HEK293 (cell line): Measurements from ENCODE around the gene ZFP91.

Experiments
- CTCF ChIA-PET: fragments of 350-600 bp; formaldehyde crosslinking; extraction: SDS; loops from one replicate; lab custom pipeline; 2021; ENCODE audit warnings: antibody characterized with exemption; lab: Yijun Ruan, JAX
- POLR2A ChIA-PET: fragments of 300-600 bp; formaldehyde crosslinking; extraction: SDS; loops from one replicate; lab custom pipeline; 2020; ENCODE audit warnings: antibody characterized with exemption, inconsistent platforms; lab: Yijun Ruan, JAX
- H3K27ac ChIP-seq: fragments of 200-500 bp; sonication (Bioruptor generic); 2 replicates; pipeline ENCODE4 v1.5.1; 2014; ENCODE audit warnings: low read depth, low read length, control low read depth, inconsistent platforms; ENCODE audit errors: extremely low read depth
- H3K36me3 ChIP-seq, 2 experiments: fragments of 200-500 bp in 1 of 2; sonication (Bioruptor generic) in 1 of 2; 1 replicate in 1 of 2; 2 replicates in 1 of 2; pipeline ENCODE4 v1.5.1; 2014 to 2017; ENCODE audit warnings: inconsistent platforms in 2 of 2, low read length in 2 of 2; ENCODE audit not compliant: control insufficient read depth in 2 of 2, insufficient read depth in 1 of 2
- H3K4me1 ChIP-seq: fragments of 200-500 bp; sonication (Bioruptor generic); 2 replicates; pipeline ENCODE4 v1.5.1; 2014; ENCODE audit warnings: mild to moderate bottlenecking, low read length, inconsistent platforms; ENCODE audit not compliant: control insufficient read depth, insufficient read depth
- H3K4me3 ChIP-seq: 2 replicates; pipeline ENCODE4 v1.5.1; 2011; ENCODE audit warnings: low read depth, mild to moderate bottlenecking, control low read depth, low read length, moderate library complexity
- H3K9me3 ChIP-seq: fragments of 200-500 bp; sonication (Bioruptor generic); 2 replicates; pipeline ENCODE4 v1.5.1; 2014; ENCODE audit warnings: low read depth, low read length, inconsistent platforms; ENCODE audit not compliant: control insufficient read depth, insufficient read depth
- ELK4 ChIP-seq: IDR thresholded peaks from 2 replicates; pipeline ENCODE4 v1.6.1; 2011; ENCODE audit warnings: mild to moderate bottlenecking, low read depth, low read length, borderline replicate concordance
- INSM2 ChIP-seq: fragments of 450-650 bp; formaldehyde crosslinking; IDR thresholded peaks from 2 replicates; pipeline ENCODE4 v1.5.1; 2016; ENCODE audit warnings: missing biosample characterization, missing genetic modification characterization
- MYNN ChIP-seq: fragments of 450-650 bp; formaldehyde crosslinking; IDR thresholded peaks from 2 replicates; pipeline ENCODE4 v1.5.1; 2016; ENCODE audit warnings: missing biosample characterization, missing genetic modification characterization, borderline replicate concordance
- SP7 ChIP-seq: fragments of 450-650 bp; formaldehyde crosslinking; IDR thresholded peaks from 2 replicates; pipeline ENCODE4 v1.5.1; 2016; ENCODE audit warnings: missing biosample characterization, missing genetic modification characterization
- ZBTB1 ChIP-seq: fragments of 450-650 bp; formaldehyde crosslinking; IDR thresholded peaks from 2 replicates; pipeline ENCODE4 v1.5.1; 2016; ENCODE audit warnings: missing biosample characterization, missing genetic modification characterization
- ZFP41 ChIP-seq: fragments of 450-650 bp; formaldehyde crosslinking; IDR thresholded peaks from 2 replicates; pipeline ENCODE4 v1.5.1; 2016; ENCODE audit warnings: missing biosample characterization, missing genetic modification characterization, borderline replicate concordance
- ZNF155 ChIP-seq: fragments of 450-650 bp; formaldehyde crosslinking; IDR thresholded peaks from 2 replicates; pipeline ENCODE4 v1.5.1; 2016; ENCODE audit warnings: missing biosample characterization, missing genetic modification characterization
- ZNF174 ChIP-seq: fragments of 450-650 bp; formaldehyde crosslinking; IDR thresholded peaks from 2 replicates; pipeline ENCODE4 v1.5.0; 2017; ENCODE audit warnings: missing biosample characterization, mild to moderate bottlenecking, missing genetic modification characterization
- ZNF350 ChIP-seq: fragments of 450-650 bp; formaldehyde crosslinking; IDR thresholded peaks from 2 replicates; pipeline ENCODE4 v1.5.0; 2017; ENCODE audit warnings: missing biosample characterization, mild to moderate bottlenecking, missing genetic modification characterization
- ZNF366 ChIP-seq: fragments of 450-650 bp; formaldehyde crosslinking; conservative IDR thresholded peaks from 2 replicates; pipeline ENCODE4 v1.5.1; 2016; ENCODE audit warnings: missing biosample characterization, missing genetic modification characterization
- ZNF394 ChIP-seq: fragments of 450-650 bp; formaldehyde crosslinking; IDR thresholded peaks from 2 replicates; pipeline ENCODE4 v1.5.1; 2016; ENCODE audit warnings: missing biosample characterization, missing genetic modification characterization, mild to moderate bottlenecking, moderate library complexity, borderline replicate concordance
- ZNF548 ChIP-seq: fragments of 450-650 bp; formaldehyde crosslinking; IDR thresholded peaks from 2 replicates; pipeline ENCODE4 v1.5.1; 2016; ENCODE audit warnings: missing biosample characterization, missing genetic modification characterization
- ZNF596 ChIP-seq: fragments of 450-650 bp; IDR thresholded peaks from 2 replicates; pipeline ENCODE4 v1.5.0; 2018; ENCODE audit warnings: missing biosample characterization, mild to moderate bottlenecking, missing genetic modification characterization, moderate library complexity
- ZNF600 ChIP-seq: fragments of 450-650 bp; formaldehyde crosslinking; IDR thresholded peaks from 2 replicates; pipeline ENCODE4 v1.5.1; 2016; ENCODE audit warnings: missing biosample characterization, missing genetic modification characterization
- ZNF660 ChIP-seq: fragments of 450-650 bp; IDR thresholded peaks from 2 replicates; pipeline ENCODE4 v1.5.1; 2018; ENCODE audit warnings: missing biosample characterization, mild to moderate bottlenecking, missing genetic modification characterization
- ZNF664 ChIP-seq: fragments of 450-650 bp; formaldehyde crosslinking; IDR thresholded peaks from 2 replicates; pipeline ENCODE4 v1.5.1; 2016; ENCODE audit warnings: missing biosample characterization, missing genetic modification characterization
- ZNF830 ChIP-seq: fragments of 450-650 bp; IDR thresholded peaks from 2 replicates; pipeline ENCODE4 v1.5.0; 2018; ENCODE audit warnings: missing biosample characterization, missing genetic modification characterization, low read depth, mild to moderate bottlenecking, moderate library complexity
- TF ChIP-seq, protein P1 (sequence below): fragments of 450-650 bp; formaldehyde crosslinking; IDR thresholded peaks from 2 replicates; pipeline ENCODE4 v1.5.1; 2016; ENCODE audit warnings: missing biosample characterization, missing genetic modification characterization
- TF ChIP-seq, protein P2 (sequence below): fragments of 450-650 bp; formaldehyde crosslinking; IDR thresholded peaks from 2 replicates; pipeline ENCODE4 v1.5.1; 2016; ENCODE audit warnings: missing biosample characterization, missing genetic modification characterization, low read depth
- TF ChIP-seq, protein P3 (sequence below): fragments of 450-650 bp; formaldehyde crosslinking; IDR thresholded peaks from 2 replicates; pipeline ENCODE4 v1.5.0; 2017; ENCODE audit warnings: missing biosample characterization, missing genetic modification characterization, borderline replicate concordance

ZFP91 gene

DNA sequence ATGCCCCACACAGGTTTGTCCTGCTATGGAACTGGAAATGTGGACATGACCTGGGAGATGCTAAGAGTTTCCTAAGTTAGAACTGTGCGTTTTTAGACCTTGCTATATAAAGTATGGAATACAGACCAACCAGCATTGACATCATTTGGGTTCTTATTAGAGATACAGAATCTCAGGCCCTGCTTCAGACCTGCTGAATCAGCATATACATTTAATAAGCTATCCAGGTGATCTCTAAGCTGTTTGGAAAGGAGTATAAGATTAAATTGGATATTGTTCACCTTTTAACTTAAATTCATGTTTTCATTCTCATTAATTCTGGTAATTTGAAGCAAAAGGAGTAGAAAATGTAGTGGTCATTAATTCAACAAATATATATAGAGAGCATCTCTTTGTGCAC, 36.7 kb downstream of the ZFP91 start (continued):
- TF ChIP-seq ZNF600 (tag by site-specific recombination) (no peak), ZNF394 (tag by site-specific recombination) (no peak), ZNF830 (tag by site-specific recombination) (no peak)

- CTCF ChIA-PET = no interaction called here
- Histone ChIP-seq H3K9me3 (no peaks in the 10 kb centered on the region), H3K27ac (no peak overlapping the region), H3K4me1 (no peaks in the 10 kb centered on the region), H3K36me3 (peaks cover 20 to 97% of the 10 kb centered on the region in 2 experiments), H3K4me3 (no peak overlapping the region)
- TF ChIP-seq ZFP41 (tag by site-specific recombination) (no peak), ELK4 (no peak), MYNN (no peak), ZNF366 (tag by site-specific recombination) (no peak)
- TF ChIP-seq, protein P1, sequence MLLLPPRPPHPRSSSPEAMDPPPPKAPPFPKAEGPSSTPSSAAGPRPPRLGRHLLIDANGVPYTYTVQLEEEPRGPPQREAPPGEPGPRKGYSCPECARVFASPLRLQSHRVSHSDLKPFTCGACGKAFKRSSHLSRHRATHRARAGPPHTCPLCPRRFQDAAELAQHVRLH (tag by site-specific recombination) = no peak
- POLR2A ChIA-PET = no interaction called here
These were observed 37.7 kb downstream of the ZFP91 start for GRCh38 chr11:58616594-58616993.

GRCh38 chr11:58617976-58618557, 39.2 kb downstream of the ZFP91 start:
- POLR2A ChIA-PET = no interaction called here
- Histone ChIP-seq H3K4me1 (no peaks in the 10 kb centered on the region), H3K4me3 (no peak overlapping the region), H3K27ac (no peak overlapping the region), H3K36me3 (peaks cover 8 to 97% of the 10 kb centered on the region in 2 experiments), H3K9me3 (no peaks in the 10 kb centered on the region)
- CTCF ChIA-PET = interaction anchor here (3.9 kb wide), 1 partner anchor 11 kb away, joined by 27 read pairs; no protein-coding TSS in a partner anchor
- no peak for TF ChIP-seq ZNF155 (tag by site-specific recombination)
- TF ChIP-seq ZBTB1 = no peak
- no peak for TF ChIP-seq MYNN
- TF ChIP-seq, protein P2, sequence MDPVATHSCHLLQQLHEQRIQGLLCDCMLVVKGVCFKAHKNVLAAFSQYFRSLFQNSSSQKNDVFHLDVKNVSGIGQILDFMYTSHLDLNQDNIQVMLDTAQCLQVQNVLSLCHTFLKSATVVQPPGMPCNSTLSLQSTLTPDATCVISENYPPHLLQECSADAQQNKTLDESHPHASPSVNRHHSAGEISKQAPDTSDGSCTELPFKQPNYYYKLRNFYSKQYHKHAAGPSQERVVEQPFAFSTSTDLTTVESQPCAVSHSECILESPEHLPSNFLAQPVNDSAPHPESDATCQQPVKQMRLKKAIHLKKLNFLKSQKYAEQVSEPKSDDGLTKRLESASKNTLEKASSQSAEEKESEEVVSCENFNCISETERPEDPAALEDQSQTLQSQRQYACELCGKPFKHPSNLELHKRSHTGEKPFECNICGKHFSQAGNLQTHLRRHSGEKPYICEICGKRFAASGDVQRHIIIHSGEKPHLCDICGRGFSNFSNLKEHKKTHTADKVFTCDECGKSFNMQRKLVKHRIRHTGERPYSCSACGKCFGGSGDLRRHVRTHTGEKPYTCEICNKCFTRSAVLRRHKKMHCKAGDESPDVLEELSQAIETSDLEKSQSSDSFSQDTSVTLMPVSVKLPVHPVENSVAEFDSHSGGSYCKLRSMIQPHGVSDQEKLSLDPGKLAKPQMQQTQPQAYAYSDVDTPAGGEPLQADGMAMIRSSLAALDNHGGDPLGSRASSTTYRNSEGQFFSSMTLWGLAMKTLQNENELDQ (tag by site-specific recombination) = no peak
- TF ChIP-seq ZNF350 (tag by site-specific recombination) = no peak
- no peak for TF ChIP-seq ZNF664 (tag by site-specific recombination)
- no peak for TF ChIP-seq INSM2 (tag by site-specific recombination)
- TF ChIP-seq ZNF596 (tag by site-specific recombination) = no peak
- TF ChIP-seq, protein P3, sequence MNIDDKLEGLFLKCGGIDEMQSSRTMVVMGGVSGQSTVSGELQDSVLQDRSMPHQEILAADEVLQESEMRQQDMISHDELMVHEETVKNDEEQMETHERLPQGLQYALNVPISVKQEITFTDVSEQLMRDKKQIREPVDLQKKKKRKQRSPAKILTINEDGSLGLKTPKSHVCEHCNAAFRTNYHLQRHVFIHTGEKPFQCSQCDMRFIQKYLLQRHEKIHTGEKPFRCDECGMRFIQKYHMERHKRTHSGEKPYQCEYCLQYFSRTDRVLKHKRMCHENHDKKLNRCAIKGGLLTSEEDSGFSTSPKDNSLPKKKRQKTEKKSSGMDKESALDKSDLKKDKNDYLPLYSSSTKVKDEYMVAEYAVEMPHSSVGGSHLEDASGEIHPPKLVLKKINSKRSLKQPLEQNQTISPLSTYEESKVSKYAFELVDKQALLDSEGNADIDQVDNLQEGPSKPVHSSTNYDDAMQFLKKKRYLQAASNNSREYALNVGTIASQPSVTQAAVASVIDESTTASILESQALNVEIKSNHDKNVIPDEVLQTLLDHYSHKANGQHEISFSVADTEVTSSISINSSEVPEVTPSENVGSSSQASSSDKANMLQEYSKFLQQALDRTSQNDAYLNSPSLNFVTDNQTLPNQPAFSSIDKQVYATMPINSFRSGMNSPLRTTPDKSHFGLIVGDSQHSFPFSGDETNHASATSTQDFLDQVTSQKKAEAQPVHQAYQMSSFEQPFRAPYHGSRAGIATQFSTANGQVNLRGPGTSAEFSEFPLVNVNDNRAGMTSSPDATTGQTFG (tag by site-specific recombination) = no peak
- TF ChIP-seq ZNF600 (tag by site-specific recombination) = no peak
- TF ChIP-seq ZNF174 (tag by site-specific recombination) = no peak
- TF ChIP-seq ZNF394 (tag by site-specific recombination) = no peak
- TF ChIP-seq SP7 (tag by site-specific recombination) = no peak
- TF ChIP-seq ZNF548 (tag by site-specific recombination) = no peak
- TF ChIP-seq ZNF660 = no peak
